NCI-H446 (cell line): ENCODE data around the gene CFAP20.

Experiments
- DNase-seq, 2 experiments: peaks; one replicate each; lab custom pipeline; 2025; lab: John Stamatoyannopoulos, UW

The CFAP20 gene

GRCh38 chr16:58129097-58129936 is at the start of gene CFAP20:
Gene CFAP20 (minus strand): TSS chr16:58129381. CDS start chr16:58129115, 266 bp downstream.
- DNase-seq = peak; percentile 88 to 98

- no peak for DNase-seq
Measured at GRCh38 chr16:58177353-58177710, 48.2 kb upstream of the CFAP20 start.

GRCh38 chr16:58176608-58177352 is 47.6 kb upstream of the CFAP20 start:
- DNase-seq = no peak

GRCh38 chr16:58170223-58170622 is 41.0 kb upstream of the CFAP20 start:
- no peak for DNase-seq

- no peak for DNase-seq
Measured at GRCh38 chr16:58160855-58161254, 31.7 kb upstream of the CFAP20 start.

GRCh38 chr16:58158725-58159124 is 29.5 kb upstream of the CFAP20 start:
- DNase-seq = no peak

- no peak for DNase-seq
Measured at GRCh38 chr16:58157951-58158540, 28.9 kb upstream of the CFAP20 start.

GRCh38 chr16:58157239-58157638 is 28.1 kb upstream of the CFAP20 start:
- no peak for DNase-seq

- no peak for DNase-seq
Measured at GRCh38 chr16:58155839-58156238, 26.7 kb upstream of the CFAP20 start.

GRCh38 chr16:58154345-58154744 is 25.2 kb upstream of the CFAP20 start:
- no peak for DNase-seq

- DNase-seq = no peak
Measured at GRCh38 chr16:58152246-58152868, 23.2 kb upstream of the CFAP20 start.

- DNase-seq = no peak
Measured at GRCh38 chr16:58148526-58148925, 19.3 kb upstream of the CFAP20 start.

GRCh38 chr16:58148099-58148498 is 18.9 kb upstream of the CFAP20 start:
- no peak for DNase-seq

- DNase-seq = no peak
Measured at GRCh38 chr16:58138852-58139251, 9.7 kb upstream of the CFAP20 start.

GRCh38 chr16:58137581-58137980 is 8.4 kb upstream of the CFAP20 start:
- no peak for DNase-seq

GRCh38 chr16:58128711-58129096 is 477 bp downstream of the CFAP20 start:
- DNase-seq = no peak

GRCh38 chr16:58128181-58128631 is 975 bp downstream of the CFAP20 start:
- DNase-seq = no peak

- DNase-seq = no peak
Measured at GRCh38 chr16:58127634-58128033, 1.5 kb downstream of the CFAP20 start.

- DNase-seq = no peak
Measured at GRCh38 chr16:58127033-58127556, 2.1 kb downstream of the CFAP20 start.

GRCh38 chr16:58126451-58126961 is 2.7 kb downstream of the CFAP20 start:
- DNase-seq = no peak

- no peak for DNase-seq
Measured at GRCh38 chr16:58125781-58126335, 3.3 kb downstream of the CFAP20 start.

- DNase-seq = no peak
Measured at GRCh38 chr16:58125041-58125440, 4.1 kb downstream of the CFAP20 start.
